HEK293 (cell line): ENCODE data around the gene BUB3.

Experiments
- CTCF ChIA-PET: fragments of 350-600 bp; formaldehyde crosslinking; extraction: SDS; loops from one replicate; lab custom pipeline; 2021; ENCODE audit warnings: antibody characterized with exemption; lab: Yijun Ruan, JAX
- POLR2A ChIA-PET: fragments of 300-600 bp; formaldehyde crosslinking; extraction: SDS; loops from one replicate; lab custom pipeline; 2020; ENCODE audit warnings: antibody characterized with exemption, inconsistent platforms; lab: Yijun Ruan, JAX
- H3K27ac ChIP-seq: fragments of 200-500 bp; sonication (Bioruptor generic); 2 replicates; pipeline ENCODE4 v1.5.1; 2014; ENCODE audit warnings: low read depth, low read length, control low read depth, inconsistent platforms; ENCODE audit errors: extremely low read depth
- H3K36me3 ChIP-seq, 2 experiments: fragments of 200-500 bp in 1 of 2; sonication (Bioruptor generic) in 1 of 2; 1 replicate in 1 of 2; 2 replicates in 1 of 2; pipeline ENCODE4 v1.5.1; 2014 to 2017; ENCODE audit warnings: inconsistent platforms in 2 of 2, low read length in 2 of 2; ENCODE audit not compliant: control insufficient read depth in 2 of 2, insufficient read depth in 1 of 2
- H3K4me1 ChIP-seq: fragments of 200-500 bp; sonication (Bioruptor generic); 2 replicates; pipeline ENCODE4 v1.5.1; 2014; ENCODE audit warnings: mild to moderate bottlenecking, low read length, inconsistent platforms; ENCODE audit not compliant: control insufficient read depth, insufficient read depth
- H3K4me3 ChIP-seq: 2 replicates; pipeline ENCODE4 v1.5.1; 2011; ENCODE audit warnings: low read depth, mild to moderate bottlenecking, control low read depth, low read length, moderate library complexity
- H3K9me3 ChIP-seq: fragments of 200-500 bp; sonication (Bioruptor generic); 2 replicates; pipeline ENCODE4 v1.5.1; 2014; ENCODE audit warnings: low read depth, low read length, inconsistent platforms; ENCODE audit not compliant: control insufficient read depth, insufficient read depth
- BCL11A ChIP-seq: fragments of 450-650 bp; formaldehyde crosslinking; IDR thresholded peaks from 2 replicates; pipeline ENCODE4 v1.5.1; 2016; ENCODE audit warnings: low read depth, missing biosample characterization, missing genetic modification characterization
- GFI1B ChIP-seq: fragments of 450-650 bp; formaldehyde crosslinking; IDR thresholded peaks from 2 replicates; pipeline ENCODE4 v1.5.1; 2016; ENCODE audit warnings: missing biosample characterization, missing genetic modification characterization
- GLIS2 ChIP-seq: fragments of 450-650 bp; formaldehyde crosslinking; IDR thresholded peaks from 2 replicates; pipeline ENCODE4 v1.5.1; 2016; ENCODE audit warnings: missing biosample characterization, missing genetic modification characterization
- HIC1 ChIP-seq: fragments of 450-650 bp; formaldehyde crosslinking; IDR thresholded peaks from 2 replicates; pipeline ENCODE4 v1.5.1; 2016; ENCODE audit warnings: missing biosample characterization, missing genetic modification characterization
- REPIN1 ChIP-seq: fragments of 450-650 bp; formaldehyde crosslinking; IDR thresholded peaks from 2 replicates; pipeline ENCODE4 v1.5.1; 2017; ENCODE audit warnings: missing biosample characterization, missing genetic modification characterization, low read depth
- TCF7L2 ChIP-seq: IDR thresholded peaks from 2 replicates; pipeline ENCODE4 v1.6.1; 2011; ENCODE audit warnings: low read depth, mild to moderate bottlenecking, inconsistent platforms, low read length, moderate library complexity, borderline replicate concordance
- ZBTB48 ChIP-seq: fragments of 450-650 bp; formaldehyde crosslinking; IDR thresholded peaks from 2 replicates; pipeline ENCODE4 v1.5.1; 2016; ENCODE audit warnings: missing biosample characterization, missing genetic modification characterization
- ZNF174 ChIP-seq: fragments of 450-650 bp; formaldehyde crosslinking; IDR thresholded peaks from 2 replicates; pipeline ENCODE4 v1.5.0; 2017; ENCODE audit warnings: missing biosample characterization, mild to moderate bottlenecking, missing genetic modification characterization
- ZNF19 ChIP-seq: fragments of 450-650 bp; formaldehyde crosslinking; IDR thresholded peaks from 2 replicates; pipeline ENCODE4; 2016; ENCODE audit warnings: missing biosample characterization, missing genetic modification characterization, low read depth
- ZNF23 ChIP-seq: fragments of 450-650 bp; formaldehyde crosslinking; IDR thresholded peaks from 2 replicates; pipeline ENCODE4 v1.5.1; 2016; ENCODE audit warnings: missing biosample characterization, missing genetic modification characterization, borderline replicate concordance
- ZNF341 ChIP-seq: fragments of 450-650 bp; formaldehyde crosslinking; IDR thresholded peaks from 2 replicates; pipeline ENCODE4; 2016; ENCODE audit warnings: low read depth, missing biosample characterization, missing genetic modification characterization
- ZNF510 ChIP-seq: fragments of 450-650 bp; formaldehyde crosslinking; IDR thresholded peaks from 2 replicates; pipeline ENCODE4 v1.5.1; 2018; ENCODE audit warnings: mild to moderate bottlenecking, missing genetic modification characterization, missing biosample characterization; ENCODE audit not compliant: insufficient replicate concordance
- ZNF544 ChIP-seq: fragments of 450-650 bp; formaldehyde crosslinking; IDR thresholded peaks from 2 replicates; pipeline ENCODE4 v1.5.0; 2017; ENCODE audit warnings: missing biosample characterization, missing genetic modification characterization
- ZNF548 ChIP-seq: fragments of 450-650 bp; formaldehyde crosslinking; IDR thresholded peaks from 2 replicates; pipeline ENCODE4 v1.5.1; 2016; ENCODE audit warnings: missing biosample characterization, missing genetic modification characterization
- ZNF560 ChIP-seq: fragments of 450-650 bp; formaldehyde crosslinking; IDR thresholded peaks from 2 replicates; pipeline ENCODE4 v1.5.1; 2017; ENCODE audit warnings: missing biosample characterization, missing genetic modification characterization, borderline replicate concordance
- ZNF654 ChIP-seq: fragments of 450-650 bp; formaldehyde crosslinking; IDR thresholded peaks from 2 replicates; pipeline ENCODE4 v1.5.1; 2016; ENCODE audit warnings: low read depth, missing biosample characterization, missing genetic modification characterization
- ZNF677 ChIP-seq: fragments of 450-650 bp; IDR thresholded peaks from 2 replicates; pipeline ENCODE4 v1.5.0; 2018; ENCODE audit warnings: missing biosample characterization, mild to moderate bottlenecking, missing genetic modification characterization, moderate library complexity
- ZNF843 ChIP-seq: fragments of 450-650 bp; formaldehyde crosslinking; IDR thresholded peaks from 2 replicates; pipeline ENCODE4 v1.5.1; 2016; ENCODE audit warnings: missing biosample characterization, missing genetic modification characterization
- TF ChIP-seq, protein P1 (sequence below): fragments of 450-650 bp; formaldehyde crosslinking; IDR thresholded peaks from 2 replicates; pipeline ENCODE4 v1.5.1; 2017; ENCODE audit warnings: missing biosample characterization, missing genetic modification characterization
- TF ChIP-seq, protein P2 (sequence below): sonication (generic); formaldehyde crosslinking; IDR thresholded peaks from 2 replicates; pipeline ENCODE4 v1.8.1; 2022; ENCODE audit warnings: mild to moderate bottlenecking, moderate library complexity, missing genetic modification reagents

Gene BUB3

GRCh38 chr10:123132576-123133477 lies 21.4 kb upstream of the BUB3 start (continued):
- no peak for TF ChIP-seq ZNF510 (tag by site-specific recombination)
- TF ChIP-seq ZBTB48, result no peak
- no peak for TF ChIP-seq ZNF843 (tag by site-specific recombination)
- no peak for TF ChIP-seq ZNF548 (tag by site-specific recombination)
- TF ChIP-seq ZNF654 (tag by site-specific recombination), result peak; percentile 90
- no peak for TF ChIP-seq ZNF23
- TF ChIP-seq BCL11A (tag by site-specific recombination), result no peak
- no peak for TF ChIP-seq REPIN1
- TF ChIP-seq GLIS2 (tag by site-specific recombination), result no peak
- TF ChIP-seq TCF7L2, result no peak
- TF ChIP-seq ZNF677, result no peak
- no peak for TF ChIP-seq ZNF560
- TF ChIP-seq GFI1B (tag by site-specific recombination), result no peak

DNA sequence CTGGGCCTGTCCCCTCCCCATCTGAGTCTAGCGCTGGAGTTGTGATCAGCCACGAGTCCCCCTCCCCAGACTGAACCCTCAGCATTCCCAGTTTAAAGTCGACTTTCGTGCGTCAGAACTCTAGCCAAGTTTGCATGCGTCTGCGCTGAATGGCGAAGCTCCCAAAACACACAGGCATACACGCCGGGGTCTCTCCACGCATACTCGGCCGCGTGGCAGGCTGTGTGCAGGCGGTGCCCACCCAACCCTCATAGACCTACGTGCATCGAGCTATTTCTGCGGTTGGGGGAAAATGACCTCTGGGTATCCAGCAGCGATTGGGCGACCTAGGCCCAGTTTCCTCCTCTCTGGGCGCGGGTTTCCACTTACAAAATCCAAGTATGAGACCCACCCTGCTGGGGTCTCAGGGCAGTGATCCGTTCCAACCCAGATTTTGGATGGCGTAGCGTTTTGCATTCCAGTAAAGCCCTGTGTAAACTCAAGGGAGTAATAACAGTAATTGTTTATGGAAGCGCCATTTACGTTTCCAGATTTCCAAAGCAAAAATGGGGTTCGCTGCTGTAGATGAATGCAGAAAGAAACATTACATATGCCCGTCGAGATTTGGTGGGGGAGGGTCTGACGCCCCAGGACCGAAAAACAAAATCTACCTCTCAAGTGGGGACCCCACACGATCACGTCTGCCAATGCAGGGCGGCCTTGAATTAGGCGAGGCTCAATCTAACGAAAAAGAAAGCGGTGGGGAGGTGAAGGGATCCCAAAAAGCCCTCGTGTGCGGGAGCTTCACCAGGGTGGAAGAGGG lies 20.5 kb upstream of the BUB3 start:
- Histone ChIP-seq H3K36me3 (no peaks in the 10 kb centered on the region), H3K9me3 (no peaks in the 10 kb centered on the region), H3K27ac (no peak overlapping the region), H3K4me1 (no peaks in the 10 kb centered on the region), H3K4me3 (no peak overlapping the region)
- TF ChIP-seq, protein P1, sequence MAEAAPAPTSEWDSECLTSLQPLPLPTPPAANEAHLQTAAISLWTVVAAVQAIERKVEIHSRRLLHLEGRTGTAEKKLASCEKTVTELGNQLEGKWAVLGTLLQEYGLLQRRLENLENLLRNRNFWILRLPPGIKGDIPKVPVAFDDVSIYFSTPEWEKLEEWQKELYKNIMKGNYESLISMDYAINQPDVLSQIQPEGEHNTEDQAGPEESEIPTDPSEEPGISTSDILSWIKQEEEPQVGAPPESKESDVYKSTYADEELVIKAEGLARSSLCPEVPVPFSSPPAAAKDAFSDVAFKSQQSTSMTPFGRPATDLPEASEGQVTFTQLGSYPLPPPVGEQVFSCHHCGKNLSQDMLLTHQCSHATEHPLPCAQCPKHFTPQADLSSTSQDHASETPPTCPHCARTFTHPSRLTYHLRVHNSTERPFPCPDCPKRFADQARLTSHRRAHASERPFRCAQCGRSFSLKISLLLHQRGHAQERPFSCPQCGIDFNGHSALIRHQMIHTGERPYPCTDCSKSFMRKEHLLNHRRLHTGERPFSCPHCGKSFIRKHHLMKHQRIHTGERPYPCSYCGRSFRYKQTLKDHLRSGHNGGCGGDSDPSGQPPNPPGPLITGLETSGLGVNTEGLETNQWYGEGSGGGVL (tag by site-specific recombination), result peak; percentile 23; the same call in 1 of the 2 replicates
- TF ChIP-seq HIC1 (tag by site-specific recombination) (no peak), ZNF544 (tag by site-specific recombination) (no peak), ZNF19 (tag by site-specific recombination) (no peak), ZNF341 (tag by site-specific recombination) (0 out of 2 replicates have a peak, but pooled peaks have one; percentile 5), ZNF174 (tag by site-specific recombination) (no peak)
- TF ChIP-seq, protein P2, sequence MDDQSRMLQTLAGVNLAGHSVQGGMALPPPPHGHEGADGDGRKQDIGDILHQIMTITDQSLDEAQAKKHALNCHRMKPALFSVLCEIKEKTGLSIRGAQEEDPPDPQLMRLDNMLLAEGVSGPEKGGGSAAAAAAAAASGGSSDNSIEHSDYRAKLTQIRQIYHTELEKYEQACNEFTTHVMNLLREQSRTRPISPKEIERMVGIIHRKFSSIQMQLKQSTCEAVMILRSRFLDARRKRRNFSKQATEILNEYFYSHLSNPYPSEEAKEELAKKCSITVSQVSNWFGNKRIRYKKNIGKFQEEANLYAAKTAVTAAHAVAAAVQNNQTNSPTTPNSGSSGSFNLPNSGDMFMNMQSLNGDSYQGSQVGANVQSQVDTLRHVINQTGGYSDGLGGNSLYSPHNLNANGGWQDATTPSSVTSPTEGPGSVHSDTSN (CRISPR knock-in tag), result no peak
- ChIA-PET POLR2A (interaction anchor here (0.7 to 1.1 kb wide), 3 partner anchors 20 kb away, joined by 3 to 6 read pairs (median 4); partner anchors contain the start of gene BUB3), CTCF (interaction anchor here (0.6 to 4.1 kb wide), 31 partner anchors 9 to 1219 kb away, joined by 3 to 20 read pairs (median 3); partner anchors contain the start of gene BUB3)
